Renal cortex interstitium (tissue), 11 donors: ENCODE measurements around the gene ZMIZ1. TPM values are rescaled to one million over a fixed set of nuclear protein-coding genes. Genes with fewer than 3 reads are reported as not detected.
"Not testable (repeated sequence)": the region's sequence is repeated elsewhere in the genome, so short reads cannot be mapped to it uniquely, and the experiment has no call there.

Source experiments
- DNase-seq, 11 donors: peaks; one replicate each; pipeline ENCODE4 v3.0.0-alpha.2; 2013; ENCODE audit warnings: low read depth in 9 of 11, low spot score in 4 of 11; ENCODE audit errors: extremely low read depth in 1 of 11
- polyA plus RNA-seq, 3 donors: library from polyadenylated mRNA; unstranded; fragments of 120-200 nt; gene quantifications; one replicate each; pipeline ENCODE4 v1.2.1, GENCODE V29; 2013; ENCODE audit not compliant: insufficient read length in 3 of 3

Gene ZMIZ1
- polyA plus RNA-seq, 3 donors = 69.2 to 85.6 (median 74.3) TPM

- DNase-seq = no peak
Measured at GRCh38 chr10:79323602-79324001, 254.8 kb downstream of the ZMIZ1 start.

- DNase-seq = no peak
Measured at GRCh38 chr10:79324032-79324695, 255.4 kb downstream of the ZMIZ1 start.

- DNase-seq = no peak
Measured at GRCh38 chr10:79326361-79327089, 257.8 kb downstream of the ZMIZ1 start.

- no peak for DNase-seq
Measured at GRCh38 chr10:79327090-79327457, 258.3 kb downstream of the ZMIZ1 start.

- no peak for DNase-seq
Measured at GRCh38 chr10:79328147-79328701, 259.5 kb downstream of the ZMIZ1 start.

- no peak for DNase-seq
Measured at GRCh38 chr10:79328737-79329504, 260.2 kb downstream of the ZMIZ1 start.

GRCh38 chr10:79329529-79329928 lies 260.8 kb downstream of the ZMIZ1 start:
- no peak for DNase-seq

- DNase-seq = no peak
Measured at GRCh38 chr10:79331226-79331625, 262.5 kb downstream of the ZMIZ1 start.

GRCh38 chr10:79331709-79332108 lies 262.9 kb downstream of the ZMIZ1 start:
- no peak for DNase-seq

GRCh38 chr10:79332610-79333315 lies 264.0 kb downstream of the ZMIZ1 start:
- DNase-seq = not testable (repeated sequence)

- no peak for DNase-seq
Measured at GRCh38 chr10:79333513-79333912, 264.7 kb downstream of the ZMIZ1 start.

GRCh38 chr10:79334573-79334972 lies 265.8 kb downstream of the ZMIZ1 start:
- DNase-seq = no peak

- DNase-seq = no peak
Measured at GRCh38 chr10:79335094-79335469, 266.3 kb downstream of the ZMIZ1 start.

- DNase-seq = no peak
Measured at GRCh38 chr10:79335470-79336235, 266.9 kb downstream of the ZMIZ1 start.

GRCh38 chr10:79336276-79336675 lies 267.5 kb downstream of the ZMIZ1 start:
- DNase-seq = no peak

GRCh38 chr10:79336739-79337138 lies 268.0 kb downstream of the ZMIZ1 start:
- DNase-seq = no peak

GRCh38 chr10:79337783-79338469 lies 269.2 kb downstream of the ZMIZ1 start:
- DNase-seq = not testable (repeated sequence)

GRCh38 chr10:79339266-79339665 lies 270.5 kb downstream of the ZMIZ1 start:
- DNase-seq = no peak
